HepG2 (cell line): Measurements from ENCODE around the gene COLGALT1. TPM values are rescaled to one million over a fixed set of nuclear protein-coding genes. Genes with fewer than 3 reads are reported as not detected.

Experiments used
- ATAC-seq: fragments of 200-7000 bp; cut with Tn5 transposase; 3 replicates; pipeline ENCODE4 v1.9.1; 2020; ENCODE audit warnings: mild to moderate bottlenecking, moderate library complexity
- BruUV-seq: library from RNA; stranded (reverse); fragments of 400-500 nt; replicated peaks from 2 replicates; lab custom pipeline; 2021; lab: Mats Ljungman, UMichigan
- CTCF ChIA-PET: fragments of 300-600 bp; formaldehyde crosslinking; extraction: SDS; loops from one replicate; lab custom pipeline; 2021; ENCODE audit warnings: low total read pairs, inconsistent platforms, low intra/inter-chr PET ratio; lab: Yijun Ruan, JAX
- POLR2A ChIA-PET: fragments of 350-600 bp; sonication (Branson Sonifier 250); formaldehyde crosslinking; loops from one replicate; lab custom pipeline; 2020; ENCODE audit warnings: antibody characterized with exemption, inconsistent platforms; lab: Yijun Ruan, JAX
- DNase-seq: peaks from one replicate; pipeline ENCODE4 v3.0.0-alpha.2; 2015; ENCODE audit warnings: low spot score
- FAIRE-seq: peaks from 3 replicates; lab custom pipeline; 2011; peaks lifted over from hg19 to GRCh38; lab: Jason Lieb, UNC
- H2AFZ ChIP-seq: one replicate; pipeline ENCODE4 v1.6.1; 2011; ENCODE audit warnings: low read length, inconsistent platforms
- H3K27ac ChIP-seq: fragments of 300-600 bp; 3 replicates; pipeline ENCODE4 v1.8.0; 2011; ENCODE audit warnings: mixed run types, mild to moderate bottlenecking, mixed read lengths, low read length, inconsistent platforms; ENCODE audit not compliant: insufficient read depth; ENCODE audit errors: extremely low read length
- H3K27me3 ChIP-seq, 2 experiments: fragments of 200-600 bp in 1 of 2; 2 replicates in 1 of 2; 3 replicates in 1 of 2; pipeline versions ENCODE4 v1.6.0 to v1.8.0; 2011; ENCODE audit warnings: low read length in 2 of 2, mild to moderate bottlenecking in 2 of 2, moderate library complexity in 2 of 2, inconsistent platforms in 1 of 2; ENCODE audit not compliant: insufficient read depth in 2 of 2, control insufficient read depth in 1 of 2
- H3K36me3 ChIP-seq, 2 experiments: fragments of 200-600 bp in 1 of 2; replicated peaks in 1 of 2; 2 replicates in 1 of 2; 3 replicates in 1 of 2; pipeline versions ENCODE4 v1.5.1 to v1.8.0; 2011; ENCODE audit warnings: low read length in 2 of 2, inconsistent platforms in 1 of 2; ENCODE audit not compliant: insufficient read depth in 2 of 2, control insufficient read depth in 1 of 2
- H3K4me1 ChIP-seq: 2 replicates; pipeline ENCODE4 v1.5.1; 2012; ENCODE audit warnings: low read length, inconsistent platforms; ENCODE audit not compliant: insufficient read depth
- H3K4me2 ChIP-seq: 2 replicates; pipeline ENCODE4 v1.6.0; 2011; ENCODE audit warnings: low read depth, low read length, inconsistent platforms
- H3K4me3 ChIP-seq, 3 experiments: fragments of 200-600 bp in 1 of 3; sonication (generic), shearing (Covaris generic) in 1 of 3; replicated peaks in 1 of 3; 2 replicates each; pipeline ENCODE4 v1.5.1; 2011 to 2016; ENCODE audit warnings: low read length in 3 of 3, inconsistent platforms in 2 of 3, low read depth in 2 of 3, mild to moderate bottlenecking in 2 of 3, control low read depth in 1 of 3, mixed read lengths in 1 of 3; ENCODE audit not compliant: insufficient read depth in 1 of 3
- H3K79me2 ChIP-seq: one replicate; pipeline ENCODE4 v1.6.1; 2011; ENCODE audit warnings: low read length, inconsistent platforms; ENCODE audit not compliant: insufficient read depth
- H3K9ac ChIP-seq: 2 replicates; pipeline ENCODE4 v1.6.0; 2011; ENCODE audit warnings: mild to moderate bottlenecking, low read depth, low read length, inconsistent platforms; ENCODE audit not compliant: insufficient read depth
- H3K9me3 ChIP-seq: 2 replicates; pipeline ENCODE4 v1.5.1; 2012; ENCODE audit warnings: mild to moderate bottlenecking, low read length
- H4K20me1 ChIP-seq: 2 replicates; pipeline ENCODE4 v1.6.0; 2011; ENCODE audit warnings: inconsistent platforms, mild to moderate bottlenecking, low read length, moderate library complexity; ENCODE audit not compliant: insufficient read depth
- ISX ChIP-seq: sonication (generic); formaldehyde crosslinking; conservative IDR thresholded peaks from 2 replicates; pipeline ENCODE4 v1.5.0; 2020; ENCODE audit warnings: missing genetic modification reagents
- MEIS2 ChIP-seq: sonication (generic); formaldehyde crosslinking; IDR thresholded peaks from 2 replicates; pipeline ENCODE4 v1.9.0; 2021; ENCODE audit warnings: mild to moderate bottlenecking, missing genetic modification reagents
- SIX4 ChIP-seq: sonication (generic); formaldehyde crosslinking; IDR thresholded peaks from 2 replicates; pipeline ENCODE4 v1.4.0; 2020; ENCODE audit warnings: missing genetic modification reagents
- ZBTB25 ChIP-seq: IDR thresholded peaks from 2 replicates; pipeline ENCODE4 v1.6.1; 2018; ENCODE audit warnings: missing genetic modification reagents
- ZHX2 ChIP-seq, 2 experiments: sonication (generic) in 1 of 2; formaldehyde crosslinking in 1 of 2; IDR thresholded peaks; 2 replicates each; pipeline versions ENCODE4 v1.6.1 to v1.9.0; 2014 to 2022; ENCODE audit warnings: antibody characterized with exemption in 1 of 2, borderline replicate concordance in 1 of 2, inconsistent platforms in 1 of 2, low read depth in 1 of 2, missing genetic modification reagents in 1 of 2
- ZMYM2 ChIP-seq: sonication (generic); formaldehyde crosslinking; IDR thresholded peaks from 2 replicates; pipeline ENCODE4 v1.8.0; 2022; ENCODE audit warnings: mild to moderate bottlenecking, missing genetic modification reagents
- ZNF557 ChIP-seq: sonication (generic); formaldehyde crosslinking; IDR thresholded peaks from 2 replicates; pipeline ENCODE4 v1.4.0; 2020; ENCODE audit warnings: missing genetic modification reagents
- ZNF576 ChIP-seq: sonication (generic); formaldehyde crosslinking; IDR thresholded peaks from 2 replicates; pipeline ENCODE4 v1.4.0; 2020; ENCODE audit warnings: mild to moderate bottlenecking, missing genetic modification reagents
- ZNF816 ChIP-seq: sonication (generic); formaldehyde crosslinking; IDR thresholded peaks from 2 replicates; pipeline ENCODE4 v1.8.0; 2022; ENCODE audit warnings: missing genetic modification reagents, mild to moderate bottlenecking, borderline replicate concordance
- ZNF891 ChIP-seq: sonication (generic); formaldehyde crosslinking; IDR thresholded peaks from 2 replicates; pipeline ENCODE4 v1.5.0; 2020; ENCODE audit warnings: mild to moderate bottlenecking, missing genetic modification reagents
- ZSCAN12 ChIP-seq: sonication (generic); formaldehyde crosslinking; IDR thresholded peaks from 2 replicates; pipeline ENCODE4 v1.9.0; 2021; ENCODE audit warnings: mild to moderate bottlenecking, missing genetic modification reagents
- ZSCAN31 ChIP-seq: sonication (generic); formaldehyde crosslinking; IDR thresholded peaks from 2 replicates; pipeline ENCODE4 v1.5.0; 2020; ENCODE audit warnings: low read depth, mild to moderate bottlenecking, missing genetic modification reagents
- WGBS: methylation state at CpG from one replicate; pipeline ENCODE4 v1.1.6; 2017; ENCODE audit warnings: low lambda C conversion rate; 5-methylcytosine and 5-hydroxymethylcytosine counted together
- in situ Hi-C: cut with HindIII; loops from 2 replicates; pipeline ENCODE4 v1.10.0; 2017; ENCODE audit warnings: low pct_unique_long_range_greater_than_20kb; ENCODE audit not compliant: extremely low pct_ligation_motif_present
- intact Hi-C: fragments of 100-400 bp; cut with micrococcal nuclease; formaldehyde crosslinking; loops from one replicate; pipeline ENCODE4 v1.10.0; 2022; ENCODE audit not compliant: unreplicated experiment
- polyA plus RNA-seq, 8 experiments: library from polyadenylated mRNA; depleted of rRNA in 3 of 8; stranded (reverse) in 7 of 8; unstranded in 1 of 8; fragments of >200 nt; fragmentation: Illumina TruSeq in 4 of 8; extraction: Trizol in 4 of 8; gene quantifications; 2 replicates each; pipeline versions ENCODE4 v1.2.1 to v1.2.3, GENCODE V29; 2011 to 2016; ENCODE audit warnings: low read depth in 4 of 8, missing spikeins in 1 of 8, mixed read lengths in 1 of 8; ENCODE audit not compliant: insufficient read depth in 1 of 8
- total RNA-seq, 5 experiments: library from RNA; depleted of rRNA; stranded (reverse); fragments of >200 nt; fragmentation: Illumina TruSeq; extraction: Trizol; gene quantifications; 2 replicates each; pipeline ENCODE4 v1.2.3, GENCODE V29; 2016; ENCODE audit warnings: low read depth in 1 of 5
- TF ChIP-seq, protein P1 (sequence below): sonication (generic); formaldehyde crosslinking; IDR thresholded peaks from 2 replicates; pipeline ENCODE4 v1.4.0; 2020; ENCODE audit warnings: missing genetic modification reagents

The COLGALT1 gene
- total and polyA plus RNA-seq, 2 of the 13 experiments (the other 11 are each of a cell fraction or from before 2014, with no cell fraction given), result 58.0 to 211 TPM

DNA sequence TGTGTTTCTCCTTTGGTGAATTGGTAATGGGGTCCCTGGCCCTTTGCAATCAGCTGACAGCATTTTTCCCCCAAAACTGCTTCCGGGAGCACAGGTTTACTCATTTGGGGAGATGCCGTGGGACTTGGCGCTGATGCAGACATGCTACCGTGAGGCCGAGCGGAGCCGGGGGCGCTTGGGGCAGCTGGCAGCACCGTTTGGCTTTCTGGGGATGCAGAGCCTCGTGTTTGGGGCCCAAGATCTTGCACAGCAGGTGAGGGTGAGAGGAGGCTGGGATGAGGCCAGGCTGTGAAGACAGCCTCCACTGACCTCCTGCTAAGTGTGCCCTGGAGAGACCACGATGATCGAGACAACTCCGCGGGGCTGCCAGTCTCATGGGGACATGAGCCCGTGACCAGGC lies 13.4 kb upstream of the COLGALT1 start (continued):
- TF ChIP-seq ZBTB25 (CRISPR knock-in tag) (no peak), ISX (CRISPR knock-in tag) (no peak), ZNF891 (no peak), SIX4 (CRISPR knock-in tag) (no peak), ZNF576 (CRISPR knock-in tag) (no peak)
- TF ChIP-seq, protein P1, sequence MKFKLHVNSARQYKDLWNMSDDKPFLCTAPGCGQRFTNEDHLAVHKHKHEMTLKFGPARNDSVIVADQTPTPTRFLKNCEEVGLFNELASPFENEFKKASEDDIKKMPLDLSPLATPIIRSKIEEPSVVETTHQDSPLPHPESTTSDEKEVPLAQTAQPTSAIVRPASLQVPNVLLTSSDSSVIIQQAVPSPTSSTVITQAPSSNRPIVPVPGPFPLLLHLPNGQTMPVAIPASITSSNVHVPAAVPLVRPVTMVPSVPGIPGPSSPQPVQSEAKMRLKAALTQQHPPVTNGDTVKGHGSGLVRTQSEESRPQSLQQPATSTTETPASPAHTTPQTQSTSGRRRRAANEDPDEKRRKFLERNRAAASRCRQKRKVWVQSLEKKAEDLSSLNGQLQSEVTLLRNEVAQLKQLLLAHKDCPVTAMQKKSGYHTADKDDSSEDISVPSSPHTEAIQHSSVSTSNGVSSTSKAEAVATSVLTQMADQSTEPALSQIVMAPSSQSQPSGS (CRISPR knock-in tag), result no peak

- ATAC-seq, result no peak
- Histone ChIP-seq H4K20me1 (no peaks in the 10 kb centered on the region), H3K9ac (no peak overlapping the region), H3K27me3 (peaks cover 0 to 10% of the 10 kb centered on the region in 2 experiments; a peak in 2 of 5 replicates), H3K36me3 (no peaks in the 10 kb centered on the region), H3K4me1 (peaks cover 34% of the 10 kb centered on the region), H3K4me3 (no peak overlapping the region), H2AFZ (no peak overlapping the region), H3K79me2 (no peaks in the 10 kb centered on the region), H3K27ac (no peak overlapping the region), H3K9me3 (no peaks in the 10 kb centered on the region), H3K4me2 (no peak overlapping the region)
- in situ Hi-C loops, result no loop called here
- no peak for DNase-seq
- 50% methylated on average over 14 of the region's 14 CpGs for WGBS
- no peak for FAIRE-seq
- POLR2A ChIA-PET, result no interaction called here
- no TSS peak for BruUV-seq
- intact Hi-C loops, result no loop called here
- CTCF ChIA-PET, result no interaction called here
- TF ChIP-seq ZSCAN31 (CRISPR knock-in tag), result no peak
- no peak for TF ChIP-seq ZSCAN12
- TF ChIP-seq ZNF816 (CRISPR knock-in tag), result no peak
- TF ChIP-seq MEIS2 (CRISPR knock-in tag), result no peak
- no peak for TF ChIP-seq ZHX2 (IDR thresholded peaks at IDR 0.05; ENCODE audit: low read depth)
- TF ChIP-seq ZHX2 (CRISPR knock-in tag; IDR thresholded peaks at IDR 0.05; ENCODE audit: borderline replicate concordance), result no peak
- no peak for TF ChIP-seq ZNF557 (CRISPR knock-in tag)
- no peak for TF ChIP-seq ZMYM2
Measured at GRCh38 chr19:17542793-17543582, 12.5 kb upstream of the COLGALT1 start.
